ENCODE results near the gene METTL4. TPM values are rescaled to one million over a fixed set of nuclear protein-coding genes. Genes with fewer than 3 reads are reported as not detected.
"Not testable (repeated sequence)": the region's sequence is repeated elsewhere in the genome, so short reads cannot be mapped to it uniquely, and the experiment has no call there.

Gene METTL4
- total and polyA plus RNA-seq, 2 of the 8 experiments (the other 6 are each of a cell fraction or from before 2014, with no cell fraction given) = 8.5 to 11.5 TPM

GRCh38 chr18:2541925-2542563, 29.3 kb downstream of the METTL4 start:
- DNase-seq (ENCODE audit: low read depth in 1 of 2, low spot score in 2 of 2) = not testable (repeated sequence)

More at GRCh38 chr18:2541925-2542563, 29.3 kb downstream of the METTL4 start:
- H3K23ac ChIP-seq (ENCODE audit: insufficient read length); H4K5ac ChIP-seq (ENCODE audit: insufficient read length, low read depth, low read length); H3K4ac ChIP-seq (replicated peaks; ENCODE audit: insufficient read length, low read depth, low read length); H4K91ac ChIP-seq (replicated peaks; ENCODE audit: insufficient read length, low read length); H3K56ac ChIP-seq (replicated peaks; ENCODE audit: insufficient read length, low read depth, low read length); H4K8ac ChIP-seq (ENCODE audit: extremely low read depth, insufficient read depth, low read length); POLR2A ChIA-PET (ENCODE audit: partially characterized antibody); H3K27me3 ChIP-seq (replicated peaks in 1 of 4; ENCODE audit: control insufficient read depth in 3 of 4, extremely low read depth in 1 of 4, insufficient read depth in 3 of 4, low read length in 3 of 4); H3K4me3 ChIP-seq (ENCODE audit: extremely low read depth in 1 of 4, insufficient read depth in 2 of 4, low read depth in 3 of 4, low read length in 4 of 4); H3K9me3 ChIP-seq (ENCODE audit: insufficient read depth in 2 of 2, low read depth in 1 of 2, low read length in 1 of 2); H3K18ac ChIP-seq (ENCODE audit: extremely low read depth, low read length); H3K79me2 ChIP-seq (ENCODE audit: control insufficient read depth in 1 of 2, insufficient read depth in 2 of 2, low read length in 2 of 2); H2BK12ac ChIP-seq (ENCODE audit: low read depth, low read length); H4K20me1 ChIP-seq (replicated peaks in 1 of 2; ENCODE audit: control insufficient read depth in 1 of 2, insufficient read depth in 2 of 2, low read length in 2 of 2); H3K9ac ChIP-seq (replicated peaks in 1 of 4; ENCODE audit: extremely low read depth in 1 of 4, low read depth in 3 of 4, low read length in 3 of 4); H3K23me2 ChIP-seq (ENCODE audit: low read depth, low read length); H3K4me2 ChIP-seq (ENCODE audit: insufficient read depth in 1 of 2, low read depth in 2 of 2, low read length in 2 of 2); H2BK120ac ChIP-seq (replicated peaks; ENCODE audit: low read depth, low read length); H2AFZ ChIP-seq (ENCODE audit: low read length); H2BK5ac ChIP-seq (ENCODE audit: low read depth, low read length); H3K36me3 ChIP-seq (ENCODE audit: control insufficient read depth in 2 of 4, insufficient read depth in 4 of 4, low read length in 3 of 4); H2BK20ac ChIP-seq (ENCODE audit: low read length); H2BK15ac ChIP-seq (ENCODE audit: low read length); H3K79me1 ChIP-seq (ENCODE audit: low read depth, low read length); H3K4me1 ChIP-seq (replicated peaks in 1 of 4; ENCODE audit: control insufficient read depth in 3 of 4, insufficient read depth in 4 of 4, low read length in 3 of 4); H3K14ac ChIP-seq (ENCODE audit: insufficient read length); FAIRE-seq; H3K27ac ChIP-seq (ENCODE audit: low read depth, low read length); H2AK5ac ChIP-seq (ENCODE audit: low read depth, low read length): not testable (repeated sequence)
- CTCF ChIA-PET (ENCODE audit: partially characterized antibody) = interaction anchor here (0.6 to 3.9 kb wide), 31 partner anchors 10 to 1698 kb away, joined by 3 to 53 read pairs (median 4); no protein-coding TSS in a partner anchor
- TF ChIP-seq CTCF (IDR thresholded peaks at IDR 0.05; ENCODE audit: control extremely low read depth in 1 of 3, insufficient read depth in 1 of 3, low read depth in 1 of 3, low read length in 3 of 3) (peak in 2 of 3 experiments; percentile 27 to 36; a peak in 2 of 4 replicates), RAD21 (IDR thresholded peaks at IDR 0.05 in 1 of 2, conservative IDR thresholded peaks at IDR 0.05 in 1 of 2; ENCODE audit: low read depth in 2 of 2, low read length in 2 of 2) (peak in 1 of 2 experiments; percentile 75)
- WGBS, 2 experiments (ENCODE audit: extremely low coverage in 1 of 2, insufficient coverage in 1 of 2, insufficient read length in 1 of 2, insufficient replicate concordance in 2 of 2, low coverage in 1 of 2, low lambda C conversion rate in 2 of 2, missing lambda C conversion rate in 1 of 2) = no CpG with 5 or more reads among the region's 3 CpGs

All from H1 (cell line).